Hair follicle dermal papilla cell (primary cell): Measurements from ENCODE around the gene NOL11. TPM values are rescaled to one million over a fixed set of nuclear protein-coding genes. Genes with fewer than 3 reads are reported as not detected.

Experiments
- small RNA-seq: library from RNA; depleted of rRNA; stranded (forward); fragments of <200 nt; gene quantifications from one replicate; pipeline ENCODE3, GENCODE V24; 2012
- total RNA-seq: library from RNA; depleted of rRNA; stranded (reverse); fragments of >200 nt; gene quantifications from 2 replicates; pipeline ENCODE4 v1.2.3, GENCODE V29; 2012

The NOL11 gene
- total RNA-seq = 28.7 and 29.4 TPM in 2 replicates

DNA sequence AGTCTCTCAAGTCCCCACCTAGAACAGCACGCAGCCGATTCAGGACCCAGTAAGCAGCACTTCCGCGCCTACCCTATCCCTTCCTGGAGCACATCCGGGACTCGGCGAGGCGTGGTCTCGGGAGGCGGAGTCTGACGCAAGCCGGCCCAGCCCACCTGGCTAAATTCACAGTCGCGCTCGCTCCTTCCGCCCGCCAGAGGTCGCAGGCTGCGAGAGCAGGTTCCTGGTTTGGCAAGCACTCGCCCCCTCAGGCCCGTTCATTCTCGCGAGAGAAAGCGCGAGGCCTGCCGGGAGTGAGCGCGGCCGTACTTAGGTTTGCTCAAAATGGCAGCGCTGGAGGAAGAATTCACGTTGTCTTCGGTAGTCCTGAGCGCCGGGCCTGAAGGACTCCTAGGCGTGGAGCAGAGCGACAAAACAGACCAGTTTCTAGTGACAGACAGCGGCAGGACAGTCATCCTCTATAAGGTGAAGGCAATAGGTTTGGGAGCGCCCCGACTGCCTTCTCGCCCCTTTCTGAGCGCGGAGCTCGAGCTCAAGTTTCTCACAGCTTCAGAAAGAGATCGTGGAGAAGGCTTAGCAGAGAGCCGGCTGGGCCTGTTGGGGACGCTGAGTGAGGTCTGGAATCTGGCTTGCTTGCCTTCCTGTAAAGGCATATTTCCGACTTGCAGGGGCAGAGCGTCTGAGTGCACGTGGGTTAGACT, at the start of gene NOL11:
Gene NOL11 (plus strand): TSS at position 313 of the 701 bp plus-strand sequence. CDS start 12 bp downstream, at position 325.

Small RNAs within 50 kb of the gene (small RNA-seq; reads per million reads assigned to genes)
- gene SNORA38B = 50.7 reads per million, percentile 97 among the genes with 10 or more reads in this experiment

Other genes with a start within 250 kb of the NOL11 start
- gene BPTF, start 107.6 kb downstream of the NOL11 start, total RNA-seq = 40.8 and 64.4 TPM in 2 replicates